H9 (cell line): ENCODE measurements around the gene GOLGA6L25. TPM values are rescaled to one million over a fixed set of nuclear protein-coding genes. Genes with fewer than 3 reads are reported as not detected.
"Not testable (repeated sequence)": the region's sequence is repeated elsewhere in the genome, so short reads cannot be mapped to it uniquely, and the experiment has no call there.

Experiments used
- DNase-seq: peaks from one replicate; pipeline ENCODE4 v3.0.0-alpha.2; 2017
- H2AFZ ChIP-seq: one replicate; pipeline ENCODE4 v1.6.1; 2013; ENCODE audit warnings: mild to moderate bottlenecking, low read length, control low read depth, moderate library complexity
- H2AK5ac ChIP-seq: 2 replicates; pipeline ENCODE4 v1.6.1; 2013; ENCODE audit warnings: low read length, control low read depth, mixed read lengths; ENCODE audit not compliant: insufficient read length
- H2BK120ac ChIP-seq: one replicate; pipeline ENCODE4 v1.6.1; 2013; ENCODE audit warnings: low read depth, mild to moderate bottlenecking, low read length, control low read depth, inconsistent platforms; ENCODE audit not compliant: poor library complexity, severe bottlenecking
- H2BK12ac ChIP-seq: 2 replicates; pipeline ENCODE4 v1.6.1; 2013; ENCODE audit warnings: low read length, control low read depth, mixed read lengths, low read depth; ENCODE audit not compliant: insufficient read length
- H2BK15ac ChIP-seq: 2 replicates; pipeline ENCODE4 v1.6.1; 2013; ENCODE audit warnings: low read depth, low read length, control low read depth
- H2BK20ac ChIP-seq: one replicate; pipeline ENCODE4 v1.6.1; 2013; ENCODE audit warnings: low read depth, mild to moderate bottlenecking, low read length, control low read depth, inconsistent platforms; ENCODE audit not compliant: poor library complexity, severe bottlenecking
- H2BK5ac ChIP-seq: 2 replicates; pipeline ENCODE4 v1.6.1; 2013; ENCODE audit warnings: low read length, control low read depth, mixed read lengths; ENCODE audit not compliant: insufficient read length
- H3K14ac ChIP-seq: 2 replicates; pipeline ENCODE4 v1.6.1; 2013; ENCODE audit warnings: low read length, control low read depth; ENCODE audit not compliant: insufficient read depth
- H3K18ac ChIP-seq: 2 replicates; pipeline ENCODE4 v1.6.1; 2013; ENCODE audit warnings: low read depth, mild to moderate bottlenecking, mixed read lengths, low read length, control low read depth; ENCODE audit not compliant: insufficient read length
- H3K23ac ChIP-seq: 2 replicates; pipeline ENCODE4 v1.6.1; 2013; ENCODE audit warnings: low read length, control low read depth, mixed read lengths, low read depth; ENCODE audit not compliant: insufficient read length
- H3K23me2 ChIP-seq: 2 replicates; pipeline ENCODE4 v1.6.1; 2013; ENCODE audit warnings: low read depth, mild to moderate bottlenecking, mixed read lengths, low read length, control low read depth; ENCODE audit not compliant: insufficient read length, poor library complexity, severe bottlenecking
- H3K27ac ChIP-seq: 2 replicates; pipeline ENCODE4 v1.5.1; 2013; ENCODE audit warnings: low read length, control low read depth, mixed read lengths, low read depth; ENCODE audit not compliant: insufficient read length
- H3K27me3 ChIP-seq: 2 replicates; pipeline ENCODE4 v1.6.1; 2013; ENCODE audit warnings: low read length, control low read depth, inconsistent platforms; ENCODE audit not compliant: insufficient read depth
- H3K4ac ChIP-seq: 2 replicates; pipeline ENCODE4 v1.6.1; 2013; ENCODE audit warnings: low read depth, mild to moderate bottlenecking, control low read depth, inconsistent platforms, low read length, moderate library complexity
- H3K4me1 ChIP-seq: 2 replicates; pipeline ENCODE4 v1.6.1; 2013; ENCODE audit warnings: low read length, control low read depth, inconsistent platforms; ENCODE audit not compliant: insufficient read depth
- H3K4me2 ChIP-seq: 2 replicates; pipeline ENCODE4 v1.6.1; 2013; ENCODE audit warnings: low read length, control low read depth, mixed read lengths; ENCODE audit not compliant: insufficient read length, insufficient read depth
- H3K56ac ChIP-seq: 2 replicates; pipeline ENCODE4 v1.6.1; 2013; ENCODE audit warnings: low read depth, mild to moderate bottlenecking, mixed read lengths, low read length, control low read depth; ENCODE audit not compliant: insufficient read length
- H3K79me1 ChIP-seq: 2 replicates; pipeline ENCODE4 v1.6.1; 2013; ENCODE audit warnings: low read depth, mild to moderate bottlenecking, moderate library complexity, low read length, control low read depth, inconsistent platforms; ENCODE audit not compliant: insufficient read depth, poor library complexity, severe bottlenecking
- H3K79me2 ChIP-seq: 2 replicates; pipeline ENCODE4 v1.6.1; 2013; ENCODE audit warnings: low read length, control low read depth, inconsistent platforms; ENCODE audit not compliant: insufficient read depth
- H3K9ac ChIP-seq: 2 replicates; pipeline ENCODE4 v1.6.1; 2013; ENCODE audit warnings: low read length, control low read depth, mixed read lengths; ENCODE audit not compliant: insufficient read length; ENCODE audit errors: extremely low read depth
- H3K9me3 ChIP-seq: one replicate; pipeline ENCODE4 v1.6.1; 2013; ENCODE audit warnings: low read depth, low read length, inconsistent platforms; ENCODE audit not compliant: control insufficient read depth
- H3T11ph ChIP-seq: one replicate; pipeline ENCODE4 v1.6.1; 2013; ENCODE audit warnings: mild to moderate bottlenecking, low read length, control low read depth, inconsistent platforms
- H4K20me1 ChIP-seq: one replicate; pipeline ENCODE4 v1.6.1; 2013; ENCODE audit not compliant: control insufficient read depth, insufficient read length, insufficient read depth
- H4K5ac ChIP-seq: 2 replicates; pipeline ENCODE4 v1.6.1; 2013; ENCODE audit warnings: low read depth, mild to moderate bottlenecking, mixed read lengths, low read length, control low read depth; ENCODE audit not compliant: insufficient read length
- H4K8ac ChIP-seq: replicated peaks from 2 replicates; pipeline ENCODE4 v1.6.1; 2013; ENCODE audit warnings: low read length, control low read depth, mixed read lengths, low read depth; ENCODE audit not compliant: insufficient read length
- H4K91ac ChIP-seq: 2 replicates; pipeline ENCODE4 v1.6.1; 2013; ENCODE audit warnings: low read depth, mild to moderate bottlenecking, moderate library complexity, mixed read lengths, low read length, control low read depth; ENCODE audit not compliant: insufficient read length
- H3K27ac Mint-ChIP-seq, 3 experiments: 2 replicates in 2 of 3; 3 replicates in 1 of 3; pipeline ENCODE4 v1.8.0; 2020 to 2021; ENCODE audit warnings: mixed read lengths in 3 of 3, mild to moderate bottlenecking in 1 of 3, moderate library complexity in 1 of 3
- H3K27me3 Mint-ChIP-seq: 2 replicates; pipeline ENCODE4 v1.8.0; 2021; ENCODE audit warnings: low read depth, mild to moderate bottlenecking, moderate library complexity, mixed read lengths
- H3K36me3 Mint-ChIP-seq, 3 experiments: 2 replicates in 2 of 3; 3 replicates in 1 of 3; pipeline ENCODE4 v1.8.0; 2020 to 2021; ENCODE audit warnings: low read depth in 3 of 3, mixed read lengths in 3 of 3; ENCODE audit not compliant: insufficient read depth in 1 of 3
- H3K4me1 Mint-ChIP-seq, 2 experiments: 2 replicates each; pipeline ENCODE4 v1.8.0; 2020; ENCODE audit warnings: mixed read lengths in 2 of 2
- H3K4me3 Mint-ChIP-seq, 2 experiments: 2 replicates in 1 of 2; 3 replicates in 1 of 2; pipeline ENCODE4 v1.8.0; 2020 to 2021; ENCODE audit warnings: mild to moderate bottlenecking in 2 of 2, mixed read lengths in 2 of 2, moderate library complexity in 1 of 2
- H3K9me3 Mint-ChIP-seq, 2 experiments: 2 replicates in 1 of 2; 3 replicates in 1 of 2; pipeline ENCODE4 v1.8.0; 2020; ENCODE audit warnings: mild to moderate bottlenecking in 2 of 2, mixed read lengths in 2 of 2, moderate library complexity in 1 of 2
- WGBS: extraction: QIAGEN DNeasy Blood & Tissue Kit; methylation state at CpG from one replicate; pipeline ENCODE4 v1.1.7; 2013; ENCODE audit warnings: missing lambda C conversion rate, low lambda C conversion rate, mixed read lengths; ENCODE audit not compliant: insufficient read length; ENCODE audit errors: extremely low coverage; 5-methylcytosine and 5-hydroxymethylcytosine counted together
- total RNA-seq: library from RNA; stranded (reverse); gene quantifications from 2 replicates; pipeline ENCODE4 v1.2.1, GENCODE V29; 2021

GOLGA6L25 gene
- total RNA-seq, 1 experiment from 2014 or later: not detected

GRCh38 chr15:28602152-28602551 lies 48.8 kb downstream of the GOLGA6L25 start:
- H3K18ac ChIP-seq, DNase-seq, H3K9ac ChIP-seq, H3K23ac ChIP-seq, H3K79me1 ChIP-seq, H3K4me1 Mint-ChIP-seq, H3K4ac ChIP-seq, H3K4me1 ChIP-seq, H4K5ac ChIP-seq, H4K8ac ChIP-seq, H3K9me3 ChIP-seq, H3K27me3 Mint-ChIP-seq, H3K79me2 ChIP-seq, H2BK20ac ChIP-seq, H2AK5ac ChIP-seq, H3K4me2 ChIP-seq, H3K14ac ChIP-seq, H2BK15ac ChIP-seq, H2BK12ac ChIP-seq, H3K56ac ChIP-seq, H2AFZ ChIP-seq, H3T11ph ChIP-seq, H3K27ac Mint-ChIP-seq, H4K91ac ChIP-seq, H2BK120ac ChIP-seq, H4K20me1 ChIP-seq, H3K4me3 Mint-ChIP-seq, H2BK5ac ChIP-seq, H3K9me3 Mint-ChIP-seq, H3K23me2 ChIP-seq, H3K27ac ChIP-seq, H3K27me3 ChIP-seq: not testable (repeated sequence)
- H3K36me3 Mint-ChIP-seq: peaks cover 9 to 13% (median 9%) of the 10 kb centered on the region in 3 experiments
- WGBS: no CpG with 5 or more reads among the region's 9 CpGs

Other genes starting within 250 kb of the GOLGA6L25 start
- gene HERC2, start 231.4 kb upstream of the GOLGA6L25 start, total RNA-seq: 57.9 and 69.2 TPM in 2 replicates
- gene GOLGA6L24, start 195.5 kb upstream of the GOLGA6L25 start, total RNA-seq: not detected in 2 replicates
- gene GOLGA8F, start 174.9 kb upstream of the GOLGA6L25 start, total RNA-seq: not detected in 2 replicates
- not detected in 2 replicates for gene GOLGA8G, start 20.6 kb upstream of the GOLGA6L25 start, total RNA-seq
- not detected in 2 replicates for gene GOLGA8M, start 158.9 kb downstream of the GOLGA6L25 start, total RNA-seq